CD4-positive, alpha-beta T cell (primary cell): ENCODE results near the gene KCNQ4. TPM values are rescaled to one million over a fixed set of nuclear protein-coding genes. Genes with fewer than 3 reads are reported as not detected.

Source experiments
- ATAC-seq: fragments of 200-7000 bp; cut with Tn5 transposase; one replicate; pipeline ENCODE4 v1.10.0; 2022; ENCODE audit warnings: mild to moderate bottlenecking; ENCODE audit not compliant: poor library complexity
- CTCF ChIA-PET: fragments of 350-600 bp; sonication (Branson Sonifier 250); formaldehyde crosslinking; loops from one replicate; lab custom pipeline; 2021; ENCODE audit warnings: antibody characterized with exemption, inconsistent platforms; lab: Charles Lee
- POLR2A ChIA-PET: fragments of 350-600 bp; sonication (Branson Sonifier 250); formaldehyde crosslinking; loops from one replicate; lab custom pipeline; 2021; ENCODE audit warnings: antibody characterized with exemption, inconsistent platforms; lab: Charles Lee
- DNase-seq, 14 experiments: peaks; one replicate each; pipeline ENCODE4 v3.0.0-alpha.2; 2013 to 2020; ENCODE audit warnings: mixed read lengths in 2 of 14
- H3K27ac ChIP-seq, 2 donors: one replicate each; pipeline versions ENCODE4 v1.5.1 to v1.7.0; 2013; ENCODE audit warnings: low read length in 2 of 2, low read depth in 1 of 2, mild to moderate bottlenecking in 1 of 2
- H3K27me3 ChIP-seq, 2 experiments: 1 replicate in 1 of 2; 2 replicates in 1 of 2; pipeline versions ENCODE4 v1.6.1 to v1.7.0; 2013; ENCODE audit warnings: low read length in 2 of 2, control low read depth in 1 of 2, mild to moderate bottlenecking in 1 of 2, moderate library complexity in 1 of 2; ENCODE audit not compliant: insufficient read depth in 2 of 2, control insufficient read depth in 1 of 2
- H3K36me3 ChIP-seq: one replicate; pipeline ENCODE4 v1.6.1; 2013; ENCODE audit warnings: low read length, control low read depth; ENCODE audit not compliant: insufficient read depth
- H3K4me1 ChIP-seq: one replicate; pipeline ENCODE4 v1.6.1; 2013; ENCODE audit warnings: low read length, control low read depth; ENCODE audit not compliant: insufficient read depth
- H3K4me3 ChIP-seq: one replicate; pipeline ENCODE4 v1.5.1; 2013; ENCODE audit warnings: mild to moderate bottlenecking, low read length, moderate library complexity
- H3K9me3 ChIP-seq, 2 experiments: 1 replicate in 1 of 2; 2 replicates in 1 of 2; pipeline versions ENCODE4 v1.6.1 to v1.7.0; 2013; ENCODE audit warnings: low read length in 2 of 2, mild to moderate bottlenecking in 2 of 2, control low read depth in 1 of 2, moderate library complexity in 1 of 2; ENCODE audit not compliant: control insufficient read depth in 1 of 2, insufficient read depth in 1 of 2
- H3K27ac Mint-ChIP-seq: one replicate; pipeline ENCODE4 v1.8.0; 2020; ENCODE audit warnings: mixed read lengths
- H3K27me3 Mint-ChIP-seq: one replicate; pipeline ENCODE4 v1.8.0; 2021; ENCODE audit warnings: mixed read lengths
- H3K36me3 Mint-ChIP-seq: one replicate; pipeline ENCODE4 v1.8.0; 2021; ENCODE audit warnings: low read depth, mixed read lengths
- H3K4me1 Mint-ChIP-seq: one replicate; pipeline ENCODE4 v1.8.0; 2021; ENCODE audit warnings: low read depth, mixed read lengths
- H3K4me3 Mint-ChIP-seq: one replicate; pipeline ENCODE4 v1.8.0; 2020; ENCODE audit warnings: mild to moderate bottlenecking, mixed read lengths
- H3K9me3 Mint-ChIP-seq: one replicate; pipeline ENCODE4 v1.8.0; 2020; ENCODE audit warnings: mixed read lengths
- intact Hi-C, 2 experiments: fragments of 100-400 bp; cut with DNase I in 1 of 2; cut with micrococcal nuclease in 1 of 2; formaldehyde crosslinking; loops; one replicate each; pipeline versions ENCODE4 v1.15.1 to v1.9.0; 2023 to 2025; cut with DNase I, micrococcal nuclease
- total RNA-seq, 174 experiments: library from RNA in 2 of 174; stranded (reverse) in 2 of 174; gene quantifications; one replicate each; pipeline ENCODE4 v1.2.3 and lab custom pipeline; 2021 to 2026
- TF ChIP-seq, protein P1 (sequence below): fragments of 200-600 bp; IDR thresholded peaks from one replicate; pipeline ENCODE4 v1.8.0; 2022; ENCODE audit warnings: antibody characterized with exemption, mild to moderate bottlenecking

KCNQ4 gene
- total RNA-seq, 2 experiments from 2014 or later = 0.25 to 0.30 TPM

- no peaks in the 10 kb centered on the region for H3K9me3 Mint-ChIP-seq
- H3K27ac Mint-ChIP-seq = no peak overlapping the region
- no peaks in the 10 kb centered on the region for H3K36me3 ChIP-seq
- H3K27me3 Mint-ChIP-seq = no peaks in the 10 kb centered on the region
- no peak overlapping the region for H3K4me3 ChIP-seq
- H3K4me1 Mint-ChIP-seq = peaks cover 18% of the 10 kb centered on the region
- ChIA-PET POLR2A (no interaction called here), CTCF (no interaction called here)
- H3K9me3 ChIP-seq = no peaks in the 10 kb centered on the region
- H3K4me1 ChIP-seq = peaks cover 16% of the 10 kb centered on the region
- TF ChIP-seq, protein P1, sequence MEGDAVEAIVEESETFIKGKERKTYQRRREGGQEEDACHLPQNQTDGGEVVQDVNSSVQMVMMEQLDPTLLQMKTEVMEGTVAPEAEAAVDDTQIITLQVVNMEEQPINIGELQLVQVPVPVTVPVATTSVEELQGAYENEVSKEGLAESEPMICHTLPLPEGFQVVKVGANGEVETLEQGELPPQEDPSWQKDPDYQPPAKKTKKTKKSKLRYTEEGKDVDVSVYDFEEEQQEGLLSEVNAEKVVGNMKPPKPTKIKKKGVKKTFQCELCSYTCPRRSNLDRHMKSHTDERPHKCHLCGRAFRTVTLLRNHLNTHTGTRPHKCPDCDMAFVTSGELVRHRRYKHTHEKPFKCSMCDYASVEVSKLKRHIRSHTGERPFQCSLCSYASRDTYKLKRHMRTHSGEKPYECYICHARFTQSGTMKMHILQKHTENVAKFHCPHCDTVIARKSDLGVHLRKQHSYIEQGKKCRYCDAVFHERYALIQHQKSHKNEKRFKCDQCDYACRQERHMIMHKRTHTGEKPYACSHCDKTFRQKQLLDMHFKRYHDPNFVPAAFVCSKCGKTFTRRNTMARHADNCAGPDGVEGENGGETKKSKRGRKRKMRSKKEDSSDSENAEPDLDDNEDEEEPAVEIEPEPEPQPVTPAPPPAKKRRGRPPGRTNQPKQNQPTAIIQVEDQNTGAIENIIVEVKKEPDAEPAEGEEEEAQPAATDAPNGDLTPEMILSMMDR = no peak
- H3K27ac ChIP-seq = no peak overlapping the region
- no peaks in the 10 kb centered on the region for H3K27me3 ChIP-seq
- no peak overlapping the region for H3K4me3 Mint-ChIP-seq
- no peaks in the 10 kb centered on the region for H3K36me3 Mint-ChIP-seq
- ATAC-seq (no peak), DNase-seq (no peak)
- intact Hi-C loops = no loop called here
Observed at GRCh38 chr1:40825996-40826395, 42.4 kb downstream of the KCNQ4 start.

DNA sequence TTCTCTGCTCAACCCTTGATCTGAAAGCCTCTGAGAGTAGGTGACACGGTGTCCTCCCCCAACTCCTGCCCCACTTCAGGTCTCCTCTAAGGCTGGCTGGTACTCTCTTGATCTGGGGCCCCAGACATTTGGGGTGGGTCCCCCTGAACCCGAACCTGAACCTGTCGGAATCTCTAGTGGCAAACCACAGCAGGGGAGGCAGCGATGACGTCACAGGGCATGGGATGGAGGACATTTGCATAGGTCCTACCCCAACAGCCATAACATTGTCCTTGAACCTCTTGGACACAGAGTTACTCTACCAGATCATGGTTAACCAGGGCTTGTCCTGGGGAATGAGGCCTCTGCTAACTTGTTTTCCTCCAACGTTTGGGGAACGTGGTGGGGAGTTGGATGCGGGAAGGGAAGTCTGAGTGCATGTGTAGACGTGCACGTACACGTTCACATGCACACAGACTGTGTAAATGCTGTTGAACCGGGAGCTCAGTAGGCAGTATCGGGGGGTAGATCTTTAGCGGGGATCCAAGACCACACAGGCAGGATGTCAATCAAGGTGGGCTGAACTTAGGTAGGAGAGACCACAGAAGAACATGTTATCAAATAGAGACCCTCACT is 46.2 kb downstream of the KCNQ4 start:
- ATAC-seq (no peak), DNase-seq (no peak)
- intact Hi-C loops = no loop called here
- Mint-ChIP-seq H3K4me3 (no peak overlapping the region), H3K27ac (no peak overlapping the region), H3K9me3 (no peaks in the 10 kb centered on the region), H3K36me3 (no peaks in the 10 kb centered on the region), H3K4me1 (peaks cover 18% of the 10 kb centered on the region), H3K27me3 (no peaks in the 10 kb centered on the region)
- H3K9me3 ChIP-seq = no peaks in the 10 kb centered on the region
- H3K4me3 ChIP-seq = no peak overlapping the region
- TF ChIP-seq, protein P1 = no peak
- ChIA-PET CTCF (no interaction called here), POLR2A (no interaction called here)
- no peaks in the 10 kb centered on the region for H3K36me3 ChIP-seq
- peaks cover 16% of the 10 kb centered on the region for H3K4me1 ChIP-seq
- no peaks in the 10 kb centered on the region for H3K27me3 ChIP-seq
- no peak overlapping the region for H3K27ac ChIP-seq

GRCh38 chr1:40830419-40830943 is 46.9 kb downstream of the KCNQ4 start:
- ATAC-seq (no peak), DNase-seq (no peak)
- Histone ChIP-seq H3K27me3 (no peaks in the 10 kb centered on the region), H3K36me3 (no peaks in the 10 kb centered on the region), H3K4me1 (peaks cover 10% of the 10 kb centered on the region), H3K27ac (no peak overlapping the region), H3K9me3 (no peaks in the 10 kb centered on the region), H3K4me3 (no peak overlapping the region)
- Mint-ChIP-seq H3K4me3 (no peak overlapping the region), H3K36me3 (no peaks in the 10 kb centered on the region), H3K9me3 (no peaks in the 10 kb centered on the region), H3K27ac (no peak overlapping the region), H3K27me3 (no peaks in the 10 kb centered on the region), H3K4me1 (peaks cover 11% of the 10 kb centered on the region)
- POLR2A ChIA-PET = no interaction called here
- intact Hi-C loops = no loop called here
- CTCF ChIA-PET = interaction anchor here (0.6 kb wide), 1 partner anchor 1720 kb away, joined by 3 read pairs; no protein-coding TSS in a partner anchor
- TF ChIP-seq, protein P1 = no peak
